ENCODE measurements around the gene ANKRD37. TPM values are rescaled to one million over a fixed set of nuclear protein-coding genes. Genes with fewer than 3 reads are reported as not detected.

ANKRD37 gene
- total RNA-seq, 1 experiment from 2014 or later: 5.4 TPM

Other genes with a start within 250 kb of the ANKRD37 start
- 19.6 and 28.8 TPM in 2 replicates for gene CFAP97, start 192.8 kb upstream of the ANKRD37 start, total RNA-seq (2014; rRNA removed; shearing (Covaris generic))
- 22.3 and 23.0 TPM in 2 replicates for gene SNX25, start 187.2 kb upstream of the ANKRD37 start, total RNA-seq (2014; rRNA removed; shearing (Covaris generic))
- gene LRP2BP, start 917 bp upstream of the ANKRD37 start, total RNA-seq (2014; rRNA removed; shearing (Covaris generic)): 0.22 and 0.29 TPM in 2 replicates
- gene UFSP2, start 29.1 kb downstream of the ANKRD37 start, total RNA-seq (2014; rRNA removed; shearing (Covaris generic)): 17.1 and 32.1 TPM in 2 replicates
- gene CCDC110, start 74.9 kb downstream of the ANKRD37 start, total RNA-seq (2014; rRNA removed; shearing (Covaris generic)): 0.19 and 0.71 TPM in 2 replicates
- 87.3 and 157 TPM in 2 replicates for gene PDLIM3, start 138.7 kb downstream of the ANKRD37 start, total RNA-seq (2014; rRNA removed; shearing (Covaris generic))

Measured in SJSA1 (cell line).